Measurements from ENCODE around the gene TRAFD1. TPM values are rescaled to one million over a fixed set of nuclear protein-coding genes. Genes with fewer than 3 reads are reported as not detected.

TRAFD1 gene
- total and polyA plus RNA-seq, 2 of the 8 experiments (the other 6 are each of a cell fraction or from before 2014, with no cell fraction given), result 18.1 to 33.1 TPM

GRCh38 chr12:112125250-112125999 lies at the start of gene TRAFD1 (continued):
- TF ChIP-seq CEBPB (IDR thresholded peaks at IDR 0.05; ENCODE audit: low read depth, low read length), result no peak
- no peak for TF ChIP-seq EGR1 (IDR thresholded peaks at IDR 0.05; ENCODE audit: borderline replicate concordance, low read depth, low read length)
- TF ChIP-seq BCL11A (IDR thresholded peaks at IDR 0.05; ENCODE audit: low read depth in 2 of 2, low read length in 2 of 2), result no peak
- no peak for TF ChIP-seq TEAD4 (IDR thresholded peaks at IDR 0.05; ENCODE audit: low read depth, low read length)

Measured in H1 (cell line).